ENCODE results near the gene TOR4A. TPM values are rescaled to one million over a fixed set of nuclear protein-coding genes. Genes with fewer than 3 reads are reported as not detected.

Gene TOR4A
- total RNA-seq, 2 donors from 2014 or later, result 14.2 to 18.9 TPM

DNA sequence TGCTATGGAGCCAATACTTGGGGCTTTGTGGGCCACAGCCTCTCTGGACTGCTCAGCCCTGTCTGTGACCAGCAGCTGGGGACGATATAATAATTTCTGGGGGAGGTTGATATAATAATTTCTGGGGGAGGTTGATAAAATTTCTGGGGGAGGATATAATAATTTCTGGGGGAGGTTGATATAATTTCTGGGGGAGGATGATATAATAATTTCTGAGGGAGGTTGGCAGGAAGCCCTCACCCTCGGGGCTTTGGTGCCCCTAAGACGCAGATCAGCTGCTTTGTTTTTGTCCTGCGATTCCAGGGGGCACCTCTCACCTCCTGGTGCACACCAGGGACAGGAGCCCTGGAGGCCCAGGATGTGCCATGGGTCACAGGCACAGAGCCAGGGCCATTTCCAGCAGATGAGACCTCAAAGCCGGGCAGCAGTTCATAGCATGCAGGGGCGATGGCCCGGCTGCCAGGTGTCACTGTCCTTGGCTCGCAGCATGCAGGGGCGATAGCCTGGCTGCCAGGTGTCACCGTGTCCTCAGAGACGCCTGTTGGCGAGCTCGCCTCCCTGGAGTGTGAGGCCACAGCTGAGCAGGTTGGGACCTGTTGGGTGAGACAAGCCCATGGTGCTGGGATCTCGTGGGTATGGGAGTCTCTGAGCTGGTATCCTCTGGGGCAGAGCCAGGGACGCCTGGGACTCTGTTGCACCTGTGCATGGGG is 3.8 kb upstream of the TOR4A start:
- Histone ChIP-seq H3K27me3 (ENCODE audit: control insufficient read depth, insufficient read depth, low read length, poor library complexity, severe bottlenecking) (no peaks in the 10 kb centered on the region), H3K4me3 (ENCODE audit: low read length) (no peak overlapping the region), H3K4me1 (ENCODE audit: control insufficient read depth, insufficient read depth, low read length) (peaks cover 10% of the 10 kb centered on the region), H3K9me3 (ENCODE audit: control insufficient read depth, low read length) (no peaks in the 10 kb centered on the region), H3K27ac (ENCODE audit: low read depth, low read length) (no peak overlapping the region), H3K36me3 (ENCODE audit: control insufficient read depth, insufficient read depth, low read length) (peaks cover 24% of the 10 kb centered on the region), H3K9ac (ENCODE audit: extremely low read depth, low read length, poor library complexity, severe bottlenecking) (no peak overlapping the region)
- peaks cover 25% of the 10 kb centered on the region for H3K36me3 Mint-ChIP-seq (ENCODE audit: low read depth)
- no peak for DNase-seq
- H3K27ac Mint-ChIP-seq, result no peak overlapping the region
- H3K4me3 Mint-ChIP-seq, result no peak overlapping the region
- H3K4me1 Mint-ChIP-seq, result peaks cover 20% of the 10 kb centered on the region
- no peaks in the 10 kb centered on the region for H3K9me3 Mint-ChIP-seq
- no peaks in the 10 kb centered on the region for H3K27me3 Mint-ChIP-seq (ENCODE audit: insufficient read depth)
- TF ChIP-seq, protein P1, sequence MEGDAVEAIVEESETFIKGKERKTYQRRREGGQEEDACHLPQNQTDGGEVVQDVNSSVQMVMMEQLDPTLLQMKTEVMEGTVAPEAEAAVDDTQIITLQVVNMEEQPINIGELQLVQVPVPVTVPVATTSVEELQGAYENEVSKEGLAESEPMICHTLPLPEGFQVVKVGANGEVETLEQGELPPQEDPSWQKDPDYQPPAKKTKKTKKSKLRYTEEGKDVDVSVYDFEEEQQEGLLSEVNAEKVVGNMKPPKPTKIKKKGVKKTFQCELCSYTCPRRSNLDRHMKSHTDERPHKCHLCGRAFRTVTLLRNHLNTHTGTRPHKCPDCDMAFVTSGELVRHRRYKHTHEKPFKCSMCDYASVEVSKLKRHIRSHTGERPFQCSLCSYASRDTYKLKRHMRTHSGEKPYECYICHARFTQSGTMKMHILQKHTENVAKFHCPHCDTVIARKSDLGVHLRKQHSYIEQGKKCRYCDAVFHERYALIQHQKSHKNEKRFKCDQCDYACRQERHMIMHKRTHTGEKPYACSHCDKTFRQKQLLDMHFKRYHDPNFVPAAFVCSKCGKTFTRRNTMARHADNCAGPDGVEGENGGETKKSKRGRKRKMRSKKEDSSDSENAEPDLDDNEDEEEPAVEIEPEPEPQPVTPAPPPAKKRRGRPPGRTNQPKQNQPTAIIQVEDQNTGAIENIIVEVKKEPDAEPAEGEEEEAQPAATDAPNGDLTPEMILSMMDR (conservative IDR thresholded peaks at IDR 0.05), result no peak
- 87 to 92% methylated on average over 12 to 15 of the region's 15 CpGs for WGBS, 2 experiments (ENCODE audit: insufficient coverage in 1 of 2, insufficient read length in 1 of 2)

- H3K27ac ChIP-seq (ENCODE audit: low read depth, low read length), result no peak overlapping the region
These were observed 2.3 kb upstream of the TOR4A start for GRCh38 chr9:137275203-137275587.

GRCh38 chr9:137275588-137276472 is 1.7 kb upstream of the TOR4A start:
- no peak overlapping the region for H3K27ac ChIP-seq (ENCODE audit: low read depth, low read length)
- H3K36me3 ChIP-seq (ENCODE audit: control insufficient read depth, insufficient read depth, low read length), result peaks cover 12% of the 10 kb centered on the region
- 91 to 96% methylated on average over 9 to 24 of the region's 24 CpGs for WGBS, 2 experiments (ENCODE audit: insufficient coverage in 1 of 2, insufficient read length in 1 of 2)
- TF ChIP-seq, protein P1 (conservative IDR thresholded peaks at IDR 0.05), result no peak
- peaks cover 10% of the 10 kb centered on the region for H3K4me1 ChIP-seq (ENCODE audit: control insufficient read depth, insufficient read depth, low read length)
- Mint-ChIP-seq H3K9me3 (no peaks in the 10 kb centered on the region), H3K4me3 (no peak overlapping the region), H3K27ac (peak overlapping the region; percentile 76), H3K4me1 (peaks cover 20% of the 10 kb centered on the region), H3K27me3 (ENCODE audit: insufficient read depth) (peaks cover 2% of the 10 kb centered on the region), H3K36me3 (ENCODE audit: low read depth) (peaks cover 13% of the 10 kb centered on the region)
- H3K9me3 ChIP-seq (ENCODE audit: control insufficient read depth, low read length), result no peaks in the 10 kb centered on the region
- H3K27me3 ChIP-seq (ENCODE audit: control insufficient read depth, insufficient read depth, low read length, poor library complexity, severe bottlenecking), result no peaks in the 10 kb centered on the region
- H3K4me3 ChIP-seq (ENCODE audit: low read length), result no peak overlapping the region
- DNase-seq, result peak; percentile 47
- H3K9ac ChIP-seq (ENCODE audit: extremely low read depth, low read length, poor library complexity, severe bottlenecking), result no peak overlapping the region

More at GRCh38 chr9:137275203-137275587, 2.3 kb upstream of the TOR4A start:
- no peak for DNase-seq
- 80 to 95% methylated on average over 1 to 10 of the region's 10 CpGs for WGBS, 2 experiments (ENCODE audit: insufficient coverage in 1 of 2, insufficient read length in 1 of 2)
- Mint-ChIP-seq H3K27me3 (ENCODE audit: insufficient read depth) (peaks cover 2% of the 10 kb centered on the region), H3K9me3 (no peaks in the 10 kb centered on the region), H3K4me3 (no peak overlapping the region), H3K27ac (peak overlapping the region; percentile 76), H3K4me1 (peaks cover 20% of the 10 kb centered on the region), H3K36me3 (ENCODE audit: low read depth) (peaks cover 13% of the 10 kb centered on the region)
- Histone ChIP-seq H3K4me3 (ENCODE audit: low read length) (no peak overlapping the region), H3K4me1 (ENCODE audit: control insufficient read depth, insufficient read depth, low read length) (peaks cover 10% of the 10 kb centered on the region), H3K9ac (ENCODE audit: extremely low read depth, low read length, poor library complexity, severe bottlenecking) (no peak overlapping the region), H3K27me3 (ENCODE audit: control insufficient read depth, insufficient read depth, low read length, poor library complexity, severe bottlenecking) (no peaks in the 10 kb centered on the region), H3K9me3 (ENCODE audit: control insufficient read depth, low read length) (no peaks in the 10 kb centered on the region), H3K36me3 (ENCODE audit: control insufficient read depth, insufficient read depth, low read length) (peaks cover 12% of the 10 kb centered on the region)
- TF ChIP-seq, protein P1 (conservative IDR thresholded peaks at IDR 0.05), result no peak

Measured in endodermal cell (in vitro differentiated cells).